Measurements from ENCODE around the gene CDC42EP1.
A peak's percentile ranks its signal among the peaks of the same experiment; 100 is the strongest.

GRCh38 chr22:37560608-37561211 is 430 bp downstream of the CDC42EP1 start:
- TF ChIP-seq CTCF (IDR thresholded peaks at IDR 0.05) (no peak), POLR2A (IDR thresholded peaks at IDR 0.05) (peak; percentile 0)
